GM21619 (cell line): Measurements from ENCODE around the gene CYP19A1.

Experiments
- ATAC-seq: cut with Tn5 transposase; IDR thresholded peaks from one replicate; pipeline ENCODE4 v1.9.1; 2021; ENCODE audit not compliant: unreplicated experiment

Gene CYP19A1

GRCh38 chr15:51338496-51338895 lies at the start of gene CYP19A1:
Gene CYP19A1 (minus strand): TSS chr15:51338596. CDS start chr15:51242912, 95,684 bp downstream.
- no peak for ATAC-seq

- no peak for ATAC-seq
These were observed 49.3 kb upstream of the CYP19A1 start for GRCh38 chr15:51387699-51388041.

DNA sequence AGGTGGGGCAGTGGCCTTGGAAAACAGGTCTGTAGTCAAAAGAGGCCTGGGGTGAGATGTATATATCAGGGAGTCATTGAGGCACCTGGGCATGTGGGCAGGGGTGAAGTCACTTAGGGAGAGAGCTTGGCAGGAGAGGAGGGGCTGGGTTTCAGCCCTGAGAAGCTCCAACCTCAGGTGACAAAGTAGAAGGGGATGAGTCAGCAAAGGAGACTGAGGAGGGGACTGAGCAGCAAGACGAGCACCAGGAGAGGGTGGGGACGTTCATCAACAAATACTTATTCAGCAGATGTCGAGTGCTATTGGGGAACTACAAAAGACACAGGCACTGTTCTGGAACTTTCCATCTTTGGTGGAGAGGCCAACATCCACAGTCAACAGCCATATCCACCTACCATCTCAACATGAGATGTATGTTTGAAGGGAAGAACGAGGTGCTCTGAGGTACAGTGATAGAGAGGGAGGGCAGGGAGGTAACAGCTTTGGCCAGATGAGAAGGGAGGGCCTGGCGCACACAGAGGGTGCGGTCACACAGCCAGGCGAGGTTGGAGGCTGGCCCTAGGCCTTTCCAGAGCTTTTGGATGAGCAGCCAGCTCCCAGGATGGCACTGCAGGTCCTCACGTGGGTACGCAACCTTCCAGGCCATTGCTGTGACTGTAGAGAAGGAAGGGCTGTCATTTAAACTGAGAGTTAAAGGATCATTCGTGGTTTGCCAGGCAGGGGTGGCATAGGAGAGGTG lies 48.7 kb upstream of the CYP19A1 start:
- ATAC-seq = no peak

GRCh38 chr15:51386486-51386885 lies 48.1 kb upstream of the CYP19A1 start:
- no peak for ATAC-seq

- ATAC-seq = no peak
These were observed 47.6 kb upstream of the CYP19A1 start for GRCh38 chr15:51386029-51386428.

DNA sequence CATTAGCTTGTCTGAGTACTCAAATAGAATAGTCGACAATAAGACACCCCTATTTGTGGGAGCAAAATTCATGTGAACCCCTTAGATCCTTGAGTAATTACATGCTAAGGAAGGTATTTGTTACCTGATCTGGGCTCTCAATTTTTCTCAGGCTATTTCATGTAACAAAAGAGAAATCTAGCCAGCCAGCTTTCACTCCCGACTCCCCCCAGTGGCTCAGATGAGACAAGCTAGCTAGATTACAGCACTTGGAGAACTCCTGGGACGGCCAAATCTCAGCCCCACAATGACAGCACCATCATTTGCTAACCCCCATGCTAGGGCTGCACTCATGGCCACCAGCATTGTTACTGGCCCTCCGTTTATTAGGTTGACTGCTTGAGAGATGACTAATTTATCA lies 44.4 kb upstream of the CYP19A1 start:
- ATAC-seq = no peak

DNA sequence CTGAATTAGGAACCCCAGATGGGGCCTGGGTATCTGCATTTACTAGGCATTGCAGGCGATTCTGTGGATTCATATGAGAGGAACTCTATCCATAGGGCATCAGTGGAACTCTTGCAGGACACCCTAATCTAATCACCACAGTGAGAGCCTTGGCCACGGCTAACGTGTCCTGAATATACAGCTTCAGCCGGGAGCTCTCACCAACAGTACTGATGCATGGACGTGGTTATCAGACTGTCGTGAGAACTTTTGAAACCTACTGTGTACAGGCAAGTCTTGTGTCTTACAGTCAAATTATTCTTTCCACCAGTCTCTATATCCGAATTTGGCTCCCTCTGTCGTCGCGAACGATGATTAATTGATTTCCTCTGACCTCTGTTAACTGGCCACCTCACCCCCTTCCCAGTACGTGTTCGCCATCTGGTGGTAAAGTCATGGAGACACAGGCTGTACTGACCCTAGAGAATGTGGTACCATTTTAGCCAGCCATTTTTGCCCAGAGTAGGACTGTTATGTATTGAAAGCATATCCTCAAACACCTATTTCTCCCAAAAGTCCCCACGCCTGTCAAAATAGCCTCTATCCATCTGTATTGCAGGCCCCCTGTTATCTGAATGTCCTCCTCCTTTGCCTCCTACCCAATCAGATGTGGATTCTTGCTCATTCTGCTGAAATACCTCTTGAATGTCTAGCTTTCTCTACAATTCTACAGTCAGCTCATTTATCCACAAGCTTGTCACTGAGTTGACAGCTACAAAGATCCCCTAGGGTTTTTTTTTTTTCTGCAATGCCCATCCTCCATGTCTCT lies 42.8 kb upstream of the CYP19A1 start:
- ATAC-seq = peak; percentile 79

GRCh38 chr15:51379390-51379789 lies 41.0 kb upstream of the CYP19A1 start:
- no peak for ATAC-seq

GRCh38 chr15:51378406-51378805 lies 40.0 kb upstream of the CYP19A1 start:
- ATAC-seq = no peak

GRCh38 chr15:51377038-51377786 lies 38.8 kb upstream of the CYP19A1 start:
- no peak for ATAC-seq

GRCh38 chr15:51375966-51376640 lies 37.7 kb upstream of the CYP19A1 start:
- ATAC-seq = no peak

DNA sequence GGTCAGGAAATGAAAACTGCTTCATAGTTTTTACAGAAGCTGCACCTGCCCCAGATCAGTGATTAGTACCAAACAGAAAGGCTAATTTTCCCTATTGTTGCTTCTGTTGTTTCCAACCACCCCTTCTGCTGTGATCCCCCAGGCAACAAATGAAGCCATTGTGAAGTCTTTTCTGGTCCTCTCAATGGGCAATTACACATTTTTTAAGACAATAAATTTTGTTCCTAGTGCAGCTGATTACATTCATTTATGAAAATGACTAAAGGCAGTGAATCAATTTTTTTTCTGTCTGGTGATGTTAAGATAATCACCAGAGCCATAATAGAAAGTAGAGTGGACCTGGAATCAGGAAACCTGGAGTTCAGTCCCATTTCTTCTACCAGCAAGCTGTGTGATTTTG lies 35.7 kb upstream of the CYP19A1 start:
- ATAC-seq = no peak

GRCh38 chr15:51371266-51371665 lies 32.9 kb upstream of the CYP19A1 start:
- ATAC-seq = no peak

DNA sequence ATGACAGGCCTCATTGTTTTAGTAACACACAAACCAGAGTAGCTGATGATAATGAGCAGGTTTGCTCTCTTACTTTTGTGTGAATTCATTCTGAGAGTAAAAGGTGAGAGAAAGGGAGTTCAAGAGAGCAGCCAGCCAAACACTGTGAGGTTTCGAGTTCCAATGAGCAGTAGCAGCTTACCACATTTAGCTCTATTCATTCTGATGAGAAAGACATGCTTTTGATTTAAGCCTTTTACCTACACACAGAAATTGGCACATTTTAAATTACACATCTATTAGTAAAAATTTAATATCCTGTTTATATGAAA lies 31.0 kb upstream of the CYP19A1 start:
- ATAC-seq = no peak

DNA sequence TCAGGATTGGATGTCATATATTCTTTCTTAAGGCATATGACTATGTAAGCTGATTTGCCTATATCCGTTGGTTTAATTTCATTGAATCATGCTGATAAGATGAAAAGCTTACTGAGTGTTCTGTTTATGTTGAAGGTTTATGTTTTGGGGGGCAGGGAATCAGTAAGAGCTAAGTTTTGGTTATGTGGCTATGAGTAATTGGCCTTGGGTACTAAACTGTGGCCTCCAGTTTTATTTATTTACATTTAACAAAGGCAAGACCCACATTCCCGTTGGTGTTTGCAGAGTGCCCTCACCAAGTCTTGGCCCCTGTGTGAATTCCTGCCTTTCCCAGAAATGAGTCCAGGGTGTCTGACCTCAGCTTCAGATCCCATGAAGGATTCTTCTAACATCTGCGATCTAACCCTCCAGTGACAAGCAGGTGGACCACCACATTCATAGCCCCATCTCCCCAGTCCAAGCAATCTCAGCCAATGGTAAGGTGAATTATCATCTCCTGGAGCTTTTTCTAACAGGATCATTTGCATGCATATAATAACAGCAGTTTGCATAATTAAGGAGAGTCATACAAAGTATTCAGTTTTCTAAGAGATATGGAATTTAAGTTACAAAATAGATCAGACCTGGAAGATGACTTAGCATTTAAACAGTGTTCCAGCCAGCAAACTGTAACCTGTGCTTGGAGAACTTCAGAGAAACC lies 30.5 kb upstream of the CYP19A1 start:
- no peak for ATAC-seq

GRCh38 chr15:51368307-51368706 lies 29.9 kb upstream of the CYP19A1 start:
- no peak for ATAC-seq

GRCh38 chr15:51367322-51367976 lies 29.1 kb upstream of the CYP19A1 start:
- ATAC-seq = no peak

DNA sequence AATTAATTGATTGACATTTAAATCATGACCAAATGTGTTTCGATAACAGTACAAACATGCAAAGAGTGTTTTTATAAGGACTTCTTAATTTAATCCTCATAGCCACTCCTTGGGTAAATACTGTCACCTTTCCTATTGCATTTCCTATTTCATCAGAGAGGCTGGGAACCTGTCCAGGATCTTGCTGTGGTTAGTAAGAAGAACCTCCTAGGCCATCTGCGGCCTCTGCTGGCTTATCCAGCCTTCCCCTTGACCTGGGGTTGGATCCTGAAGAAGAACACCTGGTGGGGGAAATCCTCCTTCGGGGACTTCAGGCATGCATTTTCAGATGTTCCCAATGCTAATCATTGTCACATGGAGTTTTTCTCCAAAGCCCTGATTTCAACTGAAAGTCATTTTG lies 28.5 kb upstream of the CYP19A1 start:
- ATAC-seq = no peak

GRCh38 chr15:51366071-51366470 lies 27.7 kb upstream of the CYP19A1 start:
- ATAC-seq = no peak

DNA sequence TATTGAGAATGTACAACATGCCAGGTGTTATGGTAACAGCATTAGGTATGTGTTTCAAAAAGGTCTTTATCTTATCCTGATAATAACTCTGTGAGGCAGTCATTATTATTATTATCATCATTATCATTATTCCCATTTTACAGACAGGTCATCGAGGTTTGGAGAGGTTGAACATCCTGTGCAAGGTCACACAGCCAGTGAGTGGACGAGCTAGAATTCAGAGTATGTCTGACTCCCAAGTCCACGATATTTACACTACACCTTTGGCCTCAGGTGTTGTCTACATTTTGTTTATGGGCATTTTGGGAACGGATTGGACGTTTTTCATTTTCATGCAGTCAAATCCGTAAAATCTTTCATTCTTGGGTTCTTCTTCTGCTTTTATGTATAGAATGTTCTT lies 27.0 kb upstream of the CYP19A1 start:
- ATAC-seq = no peak
